ENCODE data around the gene TAS2R16.

DNA sequence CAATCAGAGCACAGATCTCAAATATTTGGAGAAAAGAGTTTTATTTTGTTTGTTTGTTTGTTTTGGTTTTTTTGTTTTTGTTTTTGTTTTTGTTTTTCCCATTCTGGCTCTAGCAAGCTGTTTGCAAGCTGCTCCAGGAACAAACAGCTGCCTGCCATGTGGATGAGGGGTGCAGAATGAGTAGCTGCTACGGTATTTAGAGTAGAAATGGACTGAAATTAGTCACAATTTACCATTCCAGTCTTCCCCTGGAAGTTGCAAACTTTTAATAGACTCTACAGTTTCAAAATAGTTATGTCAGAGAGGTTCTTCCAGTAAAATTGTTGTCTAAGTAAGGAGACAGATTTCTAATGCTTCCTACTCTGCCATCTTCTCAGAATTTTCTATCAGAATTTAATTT is 27.1 kb upstream of the TAS2R16 start:
- no peak for TF ChIP-seq EZH2phosphoT487 (IDR thresholded peaks at IDR 0.05; ENCODE audit: insufficient read depth, low read depth)
- no peak for TF ChIP-seq EZH2 (IDR thresholded peaks at IDR 0.05; ENCODE audit: insufficient read depth, poor library complexity, severe bottlenecking)
